ENCODE results near the gene NLRP11.

- TF ChIP-seq GATA3 (IDR thresholded peaks at IDR 0.05; ENCODE audit: low read depth, low read length) (no peak), GATA2 (IDR thresholded peaks at IDR 0.05; ENCODE audit: low read depth, low read length) (no peak)
Measured at GRCh38 chr19:55812449-55812848, 19.4 kb downstream of the NLRP11 start.

All from SH-SY5Y (cell line).